OCI-LY1 (cell line): ENCODE results near the gene ITGB4.

ENCODE experiments used
- H2AFZ ChIP-seq: fragments of 200-600 bp; sonication (generic), shearing (Covaris generic); 2 replicates; pipeline ENCODE4 v1.6.0; 2014; ENCODE audit warnings: antibody characterized with exemption, mild to moderate bottlenecking, low read length
- H3F3A ChIP-seq: fragments of 200-600 bp; sonication (generic), shearing (Covaris generic); 2 replicates; pipeline ENCODE4 v1.6.0; 2014; ENCODE audit warnings: mild to moderate bottlenecking, antibody characterized with exemption, low read length, moderate library complexity; ENCODE audit not compliant: insufficient read depth
- H3K27ac ChIP-seq: fragments of 200-600 bp; sonication (generic); 2 replicates; pipeline ENCODE4 v1.5.1; 2014; ENCODE audit warnings: low read length, mixed run types, mild to moderate bottlenecking, low read depth; ENCODE audit not compliant: poor library complexity, severe bottlenecking
- H3K27me3 ChIP-seq: fragments of 200-600 bp; sonication (generic); 2 replicates; pipeline ENCODE4 v1.6.0; 2014; ENCODE audit warnings: antibody characterized with exemption, mild to moderate bottlenecking, low read length, moderate library complexity; ENCODE audit not compliant: insufficient read depth
- H3K36me3 ChIP-seq: fragments of 200-600 bp; sonication (generic); 2 replicates; pipeline ENCODE4 v1.6.1; 2014; ENCODE audit warnings: mild to moderate bottlenecking, antibody characterized with exemption, low read length, moderate library complexity, mixed read lengths; ENCODE audit not compliant: insufficient read depth
- H3K4me1 ChIP-seq: fragments of 200-600 bp; sonication (generic); 2 replicates; pipeline ENCODE4 v1.5.1; 2014; ENCODE audit warnings: mild to moderate bottlenecking, low read length, moderate library complexity; ENCODE audit not compliant: insufficient read depth, severe bottlenecking
- H3K4me2 ChIP-seq: fragments of 200-600 bp; sonication (generic), shearing (Covaris generic); 2 replicates; pipeline ENCODE4 v1.6.1; 2014; ENCODE audit warnings: low read length
- H3K4me3 ChIP-seq: fragments of 200-600 bp; sonication (generic); 2 replicates; pipeline ENCODE4 v1.5.1; 2014; ENCODE audit warnings: low read length, low read depth, mild to moderate bottlenecking, mixed read lengths; ENCODE audit not compliant: poor library complexity, severe bottlenecking
- H3K79me2 ChIP-seq: fragments of 200-600 bp; shearing (Covaris generic); 2 replicates; pipeline ENCODE4 v1.6.1; 2016; ENCODE audit warnings: mixed run types, low read length, mixed read lengths; ENCODE audit not compliant: insufficient read depth
- H3K9ac ChIP-seq: fragments of 200-600 bp; sonication (generic), shearing (Covaris generic); 2 replicates; pipeline ENCODE4 v1.6.1; 2014; ENCODE audit warnings: mild to moderate bottlenecking, low read length, mixed read lengths
- H3K9me2 ChIP-seq: fragments of 200-600 bp; sonication (generic), shearing (Covaris generic); 2 replicates; pipeline ENCODE4 v1.6.1; 2014; ENCODE audit warnings: low read depth, mild to moderate bottlenecking, low read length, mixed read lengths
- H3K9me3 ChIP-seq: fragments of 200-600 bp; shearing (Covaris generic); 2 replicates; pipeline ENCODE4 v1.6.1; 2014; ENCODE audit warnings: low read length, mixed read lengths
- H4K20me1 ChIP-seq: fragments of 200-600 bp; sonication (generic), shearing (Covaris generic); 2 replicates; pipeline ENCODE4 v1.6.0; 2016; ENCODE audit warnings: mild to moderate bottlenecking, low read length; ENCODE audit not compliant: insufficient read depth
- CTCF ChIP-seq: fragments of 200-600 bp; sonication (generic), shearing (Covaris generic); IDR thresholded peaks from 2 replicates; pipeline ENCODE4 v1.5.1; 2017; ENCODE audit warnings: mild to moderate bottlenecking, antibody characterized with exemption, low read length, moderate library complexity, mixed read lengths
- EZH2 ChIP-seq: fragments of 200-600 bp; sonication (generic), shearing (Covaris generic); IDR thresholded peaks from 2 replicates; pipeline ENCODE4 v1.8.0; 2017; ENCODE audit warnings: borderline replicate concordance, mixed run types, mild to moderate bottlenecking, antibody characterized with exemption, low read length, moderate library complexity, mixed read lengths

Gene ITGB4

DNA sequence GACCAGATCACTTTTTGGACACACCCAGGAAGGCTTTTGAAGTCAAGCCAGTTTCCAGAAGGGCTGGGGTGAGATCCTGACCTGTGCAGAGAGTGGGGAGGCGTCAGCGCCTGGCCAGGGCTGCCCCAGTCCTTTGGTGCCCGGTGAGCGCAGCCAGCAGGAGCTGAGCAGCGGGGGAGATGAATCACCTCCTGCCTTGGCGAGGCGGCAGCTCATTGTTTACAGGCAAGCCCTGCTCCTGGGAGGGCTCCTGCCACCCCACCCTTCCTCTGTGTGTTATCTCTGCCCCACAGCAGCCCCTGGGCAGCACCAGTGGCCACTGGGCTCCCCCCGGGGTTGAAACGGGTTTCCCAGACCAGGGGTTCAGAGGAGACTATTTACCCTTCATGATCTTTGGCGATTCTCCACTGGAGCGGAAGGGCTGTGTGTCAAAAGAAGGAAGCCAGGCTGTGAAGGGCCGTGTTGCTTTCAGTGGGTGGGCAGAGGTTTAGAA, 14.1 kb upstream of the ITGB4 start:
- Histone ChIP-seq H3K9me3 (no peaks in the 10 kb centered on the region), H4K20me1 (no peaks in the 10 kb centered on the region), H3K4me1 (no peaks in the 10 kb centered on the region), H3K9me2 (no peaks in the 10 kb centered on the region), H3F3A (no peaks in the 10 kb centered on the region), H3K9ac (no peak overlapping the region), H3K4me3 (no peak overlapping the region), H2AFZ (no peak overlapping the region), H3K4me2 (no peak overlapping the region), H3K27me3 (no peaks in the 10 kb centered on the region), H3K27ac (no peak overlapping the region), H3K36me3 (peaks cover 64% of the 10 kb centered on the region), H3K79me2 (no peaks in the 10 kb centered on the region)
- no peak for TF ChIP-seq CTCF
- TF ChIP-seq EZH2 = no peak

GRCh38 chr17:75712446-75712845, 8.8 kb upstream of the ITGB4 start:
- no peaks in the 10 kb centered on the region for H4K20me1 ChIP-seq
- H3K79me2 ChIP-seq = no peaks in the 10 kb centered on the region
- peaks cover 12% of the 10 kb centered on the region for H3K36me3 ChIP-seq
- no peaks in the 10 kb centered on the region for H3F3A ChIP-seq
- H3K4me1 ChIP-seq = no peaks in the 10 kb centered on the region
- no peaks in the 10 kb centered on the region for H3K9me2 ChIP-seq
- H3K27ac ChIP-seq = no peak overlapping the region
- H3K9me3 ChIP-seq = no peaks in the 10 kb centered on the region
- H3K4me3 ChIP-seq = no peak overlapping the region
- no peak for TF ChIP-seq EZH2
- no peak for TF ChIP-seq CTCF
- no peak overlapping the region for H3K4me2 ChIP-seq
- no peak overlapping the region for H2AFZ ChIP-seq
- H3K27me3 ChIP-seq = 0 out of 2 replicates have a peak, but pooled peaks cover under 1% of the 10 kb centered on the region
- H3K9ac ChIP-seq = no peak overlapping the region

DNA sequence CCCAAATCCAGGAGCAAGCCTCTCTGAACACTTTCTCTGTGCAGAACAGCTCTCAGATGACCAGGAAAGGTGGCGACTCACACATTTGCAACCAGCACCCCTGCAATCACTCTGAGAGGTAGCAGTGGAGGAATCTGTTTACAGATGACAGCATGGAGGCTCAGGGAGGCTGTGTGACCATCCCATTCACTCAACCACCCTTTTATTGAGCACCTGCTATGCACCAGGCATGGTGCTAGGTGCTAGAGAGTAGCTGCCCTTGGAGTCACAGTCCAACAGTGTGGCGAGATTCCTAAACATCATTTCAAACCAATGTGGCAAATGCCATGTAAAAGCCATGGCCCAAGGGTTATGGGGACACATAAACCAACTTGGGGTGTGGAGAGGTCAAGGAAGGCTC, 1.5 kb upstream of the ITGB4 start:
- Histone ChIP-seq H2AFZ (no peak overlapping the region), H3K4me3 (no peak overlapping the region), H3K4me1 (peaks cover 5% of the 10 kb centered on the region), H3K27ac (no peak overlapping the region), H3F3A (no peaks in the 10 kb centered on the region), H3K79me2 (no peaks in the 10 kb centered on the region), H3K4me2 (no peak overlapping the region), H3K27me3 (peaks cover 9% of the 10 kb centered on the region; the same call in 1 of the 2 replicates), H3K9me2 (no peaks in the 10 kb centered on the region), H3K9me3 (no peaks in the 10 kb centered on the region), H3K9ac (no peak overlapping the region), H3K36me3 (no peaks in the 10 kb centered on the region), H4K20me1 (no peaks in the 10 kb centered on the region)
- TF ChIP-seq EZH2 (no peak), CTCF (no peak)
